ENCODE measurements around the gene KCNG4. TPM values are rescaled to one million over a fixed set of nuclear protein-coding genes. Genes with fewer than 3 reads are reported as not detected.

Gene KCNG4
- total and polyA plus RNA-seq, 12 donors = not detected

DNA sequence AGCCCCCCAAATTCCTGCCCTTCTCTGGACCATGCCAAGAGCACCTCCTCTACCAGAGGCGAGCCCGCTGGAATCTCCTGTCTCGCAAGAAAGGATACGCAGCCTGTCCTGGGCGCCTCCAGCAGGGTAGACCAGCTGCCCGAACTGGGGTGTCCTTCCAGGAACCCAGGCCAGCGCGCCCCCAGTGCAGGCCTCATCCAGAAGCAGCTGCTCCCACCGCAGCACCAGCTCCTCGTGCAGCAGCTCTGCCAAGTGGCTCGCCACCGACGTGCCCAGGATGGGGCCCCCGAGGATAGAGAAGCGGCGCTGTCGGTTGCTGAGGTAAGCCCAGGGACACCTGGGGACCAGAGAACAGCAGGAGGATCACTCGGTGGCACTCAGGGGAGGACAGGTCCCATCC, 57.7 kb downstream of the KCNG4 start:
- no peak for ATAC-seq
- Histone ChIP-seq H3K4me1 (peaks cover 27 to 84% (median 46%) of the 10 kb centered on the region in 9 donors), H3K9me3 (no peaks in the 10 kb centered on the region), H3K27ac (no peak overlapping the region), H3K36me3 (peaks cover 0 to 80% (median 43%) of the 10 kb centered on the region in 9 donors), H3K4me3 (no peak overlapping the region), H3K27me3 (no peaks in the 10 kb centered on the region)
- intact Hi-C loops (cut with DNase I) = loop anchor here in 4 of 10 donors (5.0 to 10.0 kb wide), 4 partner anchors 35 to 303 kb away; partner anchors contain the start of genes NECAB2 (in 2 of the 4), DNAAF1 (in 1 of the 4) and HSDL1 (in 1 of the 4)
- 97 to 98% methylated on average over 18 of the region's 18 CpGs for WGBS, 2 donors
- no peak for DNase-seq
- TF ChIP-seq, protein P1, sequence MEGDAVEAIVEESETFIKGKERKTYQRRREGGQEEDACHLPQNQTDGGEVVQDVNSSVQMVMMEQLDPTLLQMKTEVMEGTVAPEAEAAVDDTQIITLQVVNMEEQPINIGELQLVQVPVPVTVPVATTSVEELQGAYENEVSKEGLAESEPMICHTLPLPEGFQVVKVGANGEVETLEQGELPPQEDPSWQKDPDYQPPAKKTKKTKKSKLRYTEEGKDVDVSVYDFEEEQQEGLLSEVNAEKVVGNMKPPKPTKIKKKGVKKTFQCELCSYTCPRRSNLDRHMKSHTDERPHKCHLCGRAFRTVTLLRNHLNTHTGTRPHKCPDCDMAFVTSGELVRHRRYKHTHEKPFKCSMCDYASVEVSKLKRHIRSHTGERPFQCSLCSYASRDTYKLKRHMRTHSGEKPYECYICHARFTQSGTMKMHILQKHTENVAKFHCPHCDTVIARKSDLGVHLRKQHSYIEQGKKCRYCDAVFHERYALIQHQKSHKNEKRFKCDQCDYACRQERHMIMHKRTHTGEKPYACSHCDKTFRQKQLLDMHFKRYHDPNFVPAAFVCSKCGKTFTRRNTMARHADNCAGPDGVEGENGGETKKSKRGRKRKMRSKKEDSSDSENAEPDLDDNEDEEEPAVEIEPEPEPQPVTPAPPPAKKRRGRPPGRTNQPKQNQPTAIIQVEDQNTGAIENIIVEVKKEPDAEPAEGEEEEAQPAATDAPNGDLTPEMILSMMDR (IDR thresholded peaks at IDR 0.05) = no peak

DNA sequence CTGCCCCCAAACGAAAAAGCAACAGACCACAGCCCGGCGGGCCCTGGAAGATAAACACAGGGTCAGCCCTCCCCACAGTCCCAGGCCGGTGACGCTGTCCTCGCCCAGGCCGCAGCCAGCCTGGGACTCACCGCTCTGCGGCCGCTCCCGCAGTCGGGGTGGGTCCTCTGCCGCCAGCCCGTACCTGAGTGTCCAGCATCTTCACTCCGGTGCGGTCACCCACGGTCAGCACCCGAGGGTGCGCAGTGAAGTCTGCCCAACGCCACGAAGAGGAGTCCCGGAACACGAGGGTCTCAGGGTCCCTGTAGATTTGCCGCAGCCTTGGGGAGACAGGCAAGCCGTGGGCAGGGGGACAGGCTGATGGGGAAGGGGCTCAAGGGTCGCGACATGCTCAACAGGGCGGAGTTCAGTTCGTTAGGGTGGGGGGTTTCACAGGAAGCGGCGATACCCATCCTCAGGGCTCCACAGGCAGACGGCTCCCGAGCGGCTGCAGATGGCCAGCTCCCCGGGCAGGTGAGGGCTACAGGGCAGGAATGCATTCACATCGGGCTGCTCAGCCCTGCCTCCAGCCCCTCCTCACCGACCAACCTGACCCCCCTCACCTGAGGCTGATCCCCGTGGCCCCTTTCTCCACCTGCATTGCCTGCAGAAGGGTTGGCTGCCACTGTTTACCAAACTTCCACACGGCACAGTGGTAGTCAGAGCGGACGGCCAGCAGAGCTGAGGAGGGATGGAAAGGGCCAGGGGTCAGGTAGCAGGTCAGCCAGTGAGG, 58.5 kb downstream of the KCNG4 start:
- TF ChIP-seq, protein P1 (IDR thresholded peaks at IDR 0.05) = no peak
- H3K9me3 ChIP-seq = no peaks in the 10 kb centered on the region
- intact Hi-C loops (cut with DNase I) = loop anchor here in 4 of 10 donors (5.0 to 10.0 kb wide), 4 partner anchors 34 to 303 kb away; partner anchors contain the start of genes NECAB2 (in 2 of the 4), DNAAF1 (in 1 of the 4) and HSDL1 (in 1 of the 4)
- no peaks in the 10 kb centered on the region for H3K27me3 ChIP-seq
- peaks cover 0 to 80% (median 43%) of the 10 kb centered on the region in 9 donors for H3K36me3 ChIP-seq
- peaks cover 34 to 91% (median 54%) of the 10 kb centered on the region in 9 donors for H3K4me1 ChIP-seq
- 94 to 97% methylated on average over 40 to 41 of the region's 41 CpGs for WGBS, 2 donors
- no peak overlapping the region for H3K4me3 ChIP-seq
- DNase-seq (no peak), ATAC-seq (no peak)
- H3K27ac ChIP-seq = peak overlapping the region in 4 of 10 donors; percentile 21 to 87 (median 54)

DNA sequence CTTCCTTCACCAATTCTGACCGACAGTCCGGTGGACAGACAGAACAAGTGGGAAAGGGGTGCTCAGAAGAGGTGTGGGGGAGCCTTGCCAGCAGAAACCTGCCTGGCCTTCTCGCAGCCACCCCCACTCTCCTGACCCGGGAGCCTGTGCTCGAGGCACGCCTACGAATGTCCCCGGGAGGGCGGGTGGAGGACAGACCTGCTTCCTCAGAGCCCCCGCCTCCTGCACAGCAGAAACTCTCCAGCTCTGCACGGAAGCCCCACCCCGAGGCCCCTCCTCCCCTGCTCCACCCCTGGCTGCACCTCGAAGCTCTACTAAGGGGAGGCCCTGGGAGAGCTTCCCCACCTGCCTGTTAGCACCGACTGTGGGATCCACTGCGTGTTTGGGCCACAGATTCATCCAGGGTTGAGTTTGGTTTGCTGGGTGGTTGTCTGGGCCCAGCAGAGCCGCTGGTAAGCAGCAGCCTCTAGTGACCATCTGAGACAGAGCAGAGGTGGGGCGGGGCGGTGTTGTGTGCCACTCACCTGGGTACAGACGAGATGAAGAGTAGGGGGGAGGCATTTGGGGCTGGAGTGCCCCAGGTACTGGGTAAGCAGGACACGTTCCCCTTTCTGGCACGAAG, 59.2 kb downstream of the KCNG4 start:
- Histone ChIP-seq H3K4me1 (peaks cover 38 to 91% (median 55%) of the 10 kb centered on the region in 9 donors), H3K36me3 (peaks cover 0 to 80% (median 43%) of the 10 kb centered on the region in 9 donors), H3K27ac (peak overlapping the region in 8 of 10 donors; percentile 21 to 87 (median 44)), H3K4me3 (peak overlapping the region in 1 of 10 donors; percentile 13), H3K9me3 (no peaks in the 10 kb centered on the region), H3K27me3 (no peaks in the 10 kb centered on the region)
- peak in 3 of 8 donors; percentile 10 to 32 (median 22) for ATAC-seq
- DNase-seq = peak in 1 of 2 donors; percentile 48
- 74 to 76% methylated on average over 20 to 21 of the region's 21 CpGs for WGBS, 2 donors
- TF ChIP-seq, protein P1 (IDR thresholded peaks at IDR 0.05) = no peak
- intact Hi-C loops (cut with DNase I) = loop anchor here in 4 of 10 donors (5.0 to 10.0 kb wide), 4 partner anchors 33 to 304 kb away; partner anchors contain the start of genes NECAB2 (in 2 of the 4), DNAAF1 (in 1 of the 4) and HSDL1 (in 1 of the 4)
